NK-92 treated with Interleukin-12 subunit alpha and Interleukin-12 subunit beta, amount 100 ng/mL, for 24 hours (cell line): ENCODE measurements around the gene C2orf76.
"Not testable (repeated sequence)": the region's sequence is repeated elsewhere in the genome, so short reads cannot be mapped to it uniquely, and the experiment has no call there.

ENCODE experiments used
- DNase-seq: peaks from one replicate; lab custom pipeline; 2025; lab: John Stamatoyannopoulos, UW

The C2orf76 gene

GRCh38 chr2:119293900-119294299 is 72.7 kb downstream of the C2orf76 start:
- DNase-seq: no peak

DNA sequence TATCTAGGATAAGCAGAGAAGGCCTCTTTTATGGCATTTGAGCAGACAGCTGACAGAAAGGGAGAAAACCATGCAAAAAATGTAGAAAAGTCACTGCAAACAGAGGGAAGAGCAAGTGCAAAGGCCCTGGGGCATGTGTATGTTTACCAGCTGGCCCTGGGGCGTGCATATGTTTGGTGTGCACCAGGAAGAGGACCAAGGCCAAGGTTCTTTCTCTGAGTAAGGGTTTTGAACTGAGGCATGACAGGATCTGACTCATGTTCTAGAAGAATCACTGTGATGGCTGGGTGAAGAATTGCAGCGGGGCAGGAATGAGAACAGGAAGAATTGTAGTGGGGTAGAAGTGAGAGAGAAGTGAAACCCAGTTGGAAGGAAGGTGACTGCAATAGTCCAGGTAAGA is 73.4 kb downstream of the C2orf76 start:
- DNase-seq: no peak

DNA sequence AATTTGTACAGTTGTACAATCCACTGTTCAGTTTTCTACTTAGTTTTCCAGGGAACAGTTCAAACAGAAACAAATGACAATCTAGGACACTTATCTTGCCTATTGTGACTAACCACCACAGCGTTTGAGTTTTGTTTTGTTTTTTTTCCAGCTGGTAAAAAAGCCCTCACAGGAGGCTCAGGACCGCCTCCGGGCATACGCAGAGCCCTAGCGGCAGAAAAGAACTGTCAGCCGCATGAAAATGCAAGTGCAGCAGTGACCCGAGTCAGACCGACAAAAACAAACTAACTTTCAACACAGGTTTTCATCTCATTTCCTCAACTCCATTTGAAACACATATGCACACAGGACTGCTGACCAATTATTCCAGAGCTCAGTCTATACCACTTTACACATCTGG is 74.4 kb downstream of the C2orf76 start:
- no peak for DNase-seq

DNA sequence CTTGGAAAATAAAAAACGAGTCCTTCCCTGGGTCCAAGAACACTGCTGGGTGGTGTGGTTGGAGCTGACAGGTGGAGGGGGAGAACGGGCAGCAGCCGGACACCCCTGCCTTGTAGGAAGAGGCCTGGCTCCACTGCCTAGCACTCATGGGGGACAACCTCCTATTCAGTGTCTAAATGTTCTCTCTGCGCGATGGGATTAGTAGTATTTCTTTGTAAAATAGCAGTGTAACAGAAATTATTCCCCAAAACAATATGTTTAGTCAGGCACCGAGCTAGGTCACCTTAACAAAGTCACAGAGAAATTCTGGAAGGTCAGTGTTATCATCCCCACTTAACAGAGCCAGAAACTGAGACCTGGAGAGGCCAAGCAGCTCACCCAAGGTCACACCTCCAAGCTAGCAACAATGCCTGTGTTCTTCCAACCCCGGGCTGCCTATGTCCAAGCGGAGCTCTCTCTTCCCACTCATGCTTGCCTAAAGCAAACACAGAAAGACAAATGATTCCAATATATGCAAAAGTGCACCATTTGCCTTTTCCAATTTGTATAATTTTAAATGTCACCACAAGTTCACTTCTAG is 75.0 kb downstream of the C2orf76 start:
- no peak for DNase-seq

GRCh38 chr2:119290859-119291587 is 75.6 kb downstream of the C2orf76 start:
- peak; percentile 8 for DNase-seq

- no peak for DNase-seq
Measured at GRCh38 chr2:119289642-119290041, 77.0 kb downstream of the C2orf76 start.

GRCh38 chr2:119289093-119289492 is 77.5 kb downstream of the C2orf76 start:
- no peak for DNase-seq

DNA sequence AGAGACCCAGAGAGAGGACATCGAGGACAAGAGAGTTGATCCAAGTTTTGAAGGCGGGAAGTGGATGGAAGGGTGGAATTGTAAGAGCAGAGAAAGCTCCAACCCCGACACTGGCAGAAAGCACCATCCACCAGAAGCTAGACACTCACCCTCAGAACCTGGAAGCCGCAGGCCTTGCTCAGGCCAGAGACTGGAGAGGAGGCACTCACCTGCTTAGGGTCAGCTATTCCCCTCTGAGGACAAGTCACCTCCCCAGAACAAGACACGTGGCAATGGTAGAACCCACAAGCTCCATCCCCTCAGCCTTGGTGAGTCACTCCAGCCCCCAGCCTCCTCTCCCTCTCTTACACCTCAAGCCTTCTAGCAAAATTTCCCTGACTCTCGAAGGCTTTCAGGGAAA is 78.1 kb downstream of the C2orf76 start:
- DNase-seq: no peak

GRCh38 chr2:119286661-119287060 is 80.0 kb downstream of the C2orf76 start:
- DNase-seq: no peak

- DNase-seq: no peak
Measured at GRCh38 chr2:119283873-119284331, 82.7 kb downstream of the C2orf76 start.

- DNase-seq: no peak
Measured at GRCh38 chr2:119282996-119283511, 83.6 kb downstream of the C2orf76 start.

- DNase-seq: no peak
Measured at GRCh38 chr2:119282146-119282995, 84.3 kb downstream of the C2orf76 start.

GRCh38 chr2:119280680-119281079 is 86.0 kb downstream of the C2orf76 start:
- no peak for DNase-seq

GRCh38 chr2:119279666-119280065 is 87.0 kb downstream of the C2orf76 start:
- no peak for DNase-seq

GRCh38 chr2:119278946-119279345 is 87.7 kb downstream of the C2orf76 start:
- DNase-seq: no peak

DNA sequence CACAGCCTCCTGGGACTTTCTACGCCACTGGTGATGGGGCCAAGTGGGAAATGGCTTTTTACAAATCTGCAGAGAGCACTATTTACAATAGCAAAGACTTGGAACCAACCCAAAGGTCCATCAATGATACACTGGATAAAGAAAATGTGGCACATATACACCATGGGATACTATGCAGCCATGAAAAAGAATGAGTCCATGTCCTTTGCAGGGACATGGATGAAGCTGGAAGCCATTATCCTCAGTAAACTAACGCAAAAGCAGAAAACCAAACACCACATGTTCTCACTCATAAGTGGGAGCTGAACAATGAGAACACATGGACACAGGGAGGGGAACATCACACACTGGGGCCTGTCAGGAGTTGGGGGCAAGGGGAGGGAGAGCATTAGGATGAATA is 88.2 kb downstream of the C2orf76 start:
- not testable (repeated sequence) for DNase-seq

DNA sequence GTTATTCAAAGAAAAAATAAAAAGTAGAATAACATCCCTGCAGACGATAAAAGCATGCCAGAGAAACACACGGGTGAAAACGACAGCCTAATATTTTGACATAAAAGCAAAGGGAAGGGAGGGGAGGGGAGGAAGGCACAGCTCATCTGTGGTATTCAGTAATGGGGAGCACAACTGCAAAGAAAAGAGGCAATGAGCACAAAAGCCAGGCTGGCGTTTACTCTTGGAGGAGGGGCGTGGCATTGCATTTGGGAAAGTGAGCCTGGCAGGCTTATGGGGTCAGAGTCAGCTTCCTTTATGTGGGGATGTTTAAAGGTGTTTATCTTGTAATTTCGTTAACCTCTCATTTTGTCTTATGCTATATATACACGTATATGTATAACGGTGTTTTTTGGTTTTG is 89.8 kb downstream of the C2orf76 start:
- DNase-seq: no peak

DNA sequence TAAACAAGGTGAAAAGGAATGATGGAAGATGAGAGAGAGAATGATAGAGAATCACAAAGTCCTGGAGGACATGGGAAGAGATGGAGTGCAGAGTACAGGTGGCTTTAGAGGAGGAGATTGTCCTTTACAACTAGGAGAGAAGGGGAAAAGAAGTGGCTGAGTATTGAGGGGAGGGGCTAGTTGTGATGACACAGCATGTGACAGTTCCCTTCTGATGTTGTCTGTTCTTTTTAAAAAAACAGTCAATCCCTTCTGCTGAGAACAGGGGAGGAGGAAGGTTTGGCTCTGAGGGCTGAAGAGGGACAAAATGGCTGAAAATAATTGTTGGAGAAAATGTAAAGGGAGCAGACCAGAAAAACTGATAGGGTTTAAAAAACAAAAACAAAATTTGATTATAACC is 99.0 kb downstream of the C2orf76 start:
- DNase-seq: no peak

GRCh38 chr2:119266091-119266589 is 100.5 kb downstream of the C2orf76 start:
- no peak for DNase-seq

GRCh38 chr2:119265693-119266066 is 101.0 kb downstream of the C2orf76 start:
- no peak for DNase-seq

DNA sequence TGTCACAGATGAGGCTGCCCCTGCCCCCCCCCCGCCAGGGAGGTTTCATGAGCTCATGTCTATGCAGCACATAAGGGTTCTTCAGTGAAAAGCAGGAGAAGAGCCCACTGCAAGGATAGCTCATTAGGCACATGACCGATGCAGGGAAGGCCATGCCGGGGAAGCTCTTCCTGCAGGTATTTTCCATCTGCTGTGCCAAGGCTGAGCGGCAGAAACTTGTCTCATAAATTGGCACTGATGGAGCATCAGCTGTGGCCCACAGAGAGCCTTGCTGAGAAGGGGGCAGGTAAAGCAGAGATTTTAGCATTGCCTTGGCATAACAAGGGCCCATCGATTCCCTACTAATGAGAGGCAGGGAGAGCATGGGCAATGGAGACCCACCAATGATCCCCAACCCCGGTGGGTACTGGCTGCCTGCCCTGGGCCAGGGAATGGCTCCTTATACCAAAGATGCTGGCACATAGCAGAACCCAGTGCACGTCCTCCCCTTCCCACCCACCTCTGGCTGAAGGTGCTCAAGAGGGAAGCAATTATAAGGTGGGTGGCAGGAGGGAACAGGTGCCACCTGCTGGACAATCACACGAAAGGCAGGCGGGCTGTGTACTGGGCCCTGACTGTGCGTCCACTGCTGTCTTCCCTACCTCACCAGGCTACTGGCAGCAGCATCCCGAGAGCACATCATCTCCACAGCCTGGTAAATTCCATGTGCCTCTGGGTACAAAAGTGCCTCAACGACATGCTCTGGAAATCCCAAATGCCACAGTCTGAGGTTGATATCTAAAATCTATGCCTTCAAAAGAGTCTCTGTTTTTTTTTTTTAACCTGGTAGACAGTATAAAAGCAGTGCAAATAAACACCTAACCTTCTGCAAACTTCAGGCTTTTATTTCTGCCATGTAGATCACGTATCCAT is 101.6 kb downstream of the C2orf76 start:
- peak; percentile 15 for DNase-seq
